SH-SY5Y (cell line): ENCODE data around the gene MYLK4.

Experiments used
- GATA2 ChIP-seq: IDR thresholded peaks from 2 replicates; pipeline ENCODE4 v1.6.1; 2011; ENCODE audit warnings: mild to moderate bottlenecking, low read depth, low read length
- GATA3 ChIP-seq: IDR thresholded peaks from 2 replicates; pipeline ENCODE4 v1.6.1; 2011; ENCODE audit warnings: low read depth, mild to moderate bottlenecking, low read length, moderate library complexity

GRCh38 chr6:2795162-2795561 lies 44.4 kb upstream of the MYLK4 start:
- no peak for TF ChIP-seq GATA2
- TF ChIP-seq GATA3, result no peak
